Stimulated activated effector memory CD8-positive, alpha-beta T cell treated with anti-CD3 and anti-CD28 coated beads, Interleukin-12 subunit alpha, Interleukin-12 subunit beta, amount 100 ng/mL, for 72 hours (primary cell): ENCODE measurements around the gene ELP5.

Experiments
- ATAC-seq: fragments of 150-1000 bp; cut with Tn5 transposase; 2 replicates; pipeline ENCODE4 v1.10.0; 2021
- DNase-seq, 2 donors: peaks; one replicate each; pipeline ENCODE4 v3.0.0; 2021 to 2022; ENCODE audit warnings: low spot score in 2 of 2
- H3K27ac Mint-ChIP-seq: one replicate; pipeline ENCODE4 v1.8.0; 2022; ENCODE audit warnings: mild to moderate bottlenecking, mixed read lengths
- H3K36me3 Mint-ChIP-seq: one replicate; pipeline ENCODE4 v1.8.0; 2022; ENCODE audit warnings: mild to moderate bottlenecking, mixed read lengths
- H3K4me1 Mint-ChIP-seq: one replicate; pipeline ENCODE4 v1.8.0; 2022; ENCODE audit warnings: mixed read lengths
- H3K4me3 Mint-ChIP-seq: one replicate; pipeline ENCODE4 v1.8.0; 2022; ENCODE audit warnings: mild to moderate bottlenecking, mixed read lengths
- H3K9me3 Mint-ChIP-seq: one replicate; pipeline ENCODE4 v1.8.0; 2022; ENCODE audit warnings: mixed read lengths

Gene ELP5

GRCh38 chr17:7293816-7294613 lies 42.0 kb downstream of the ELP5 start:
- no peak overlapping the region for H3K27ac Mint-ChIP-seq
- DNase-seq: no peak
- peaks cover 22% of the 10 kb centered on the region for H3K4me1 Mint-ChIP-seq
- H3K9me3 Mint-ChIP-seq: no peaks in the 10 kb centered on the region
- no peaks in the 10 kb centered on the region for H3K36me3 Mint-ChIP-seq
- H3K4me3 Mint-ChIP-seq: peak overlapping the region; percentile 38
- ATAC-seq: no peak

DNA sequence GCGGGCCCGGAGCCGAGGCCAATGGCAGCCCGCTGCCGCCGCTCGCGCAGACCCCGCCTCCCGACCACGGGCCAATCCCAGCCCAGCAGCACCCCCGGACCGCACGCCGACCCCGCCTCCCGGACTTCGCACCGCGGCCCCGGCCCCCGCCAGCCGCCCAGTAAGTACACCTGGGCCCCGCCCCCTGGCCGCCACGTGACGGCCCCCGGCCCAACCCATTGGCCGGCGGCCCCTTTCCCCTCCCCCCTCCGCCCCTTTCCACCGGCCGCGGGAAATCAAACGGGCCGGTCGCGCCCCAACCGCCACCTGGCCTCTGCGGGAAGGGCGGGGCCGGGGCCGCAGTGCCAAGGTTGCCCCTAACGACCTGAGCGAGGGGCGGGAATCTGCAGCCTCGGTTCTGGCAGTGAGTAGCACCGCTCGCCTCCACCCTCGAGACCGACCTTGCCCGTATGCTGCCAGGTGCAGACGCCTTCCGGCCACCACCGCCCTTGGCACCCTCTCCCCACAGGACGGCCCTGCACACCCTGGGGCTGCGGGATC lies 42.7 kb downstream of the ELP5 start, which contains the start of gene YBX2:
TSS of gene YBX2 (minus strand) at position 26 of the 540 bp plus-strand sequence. CDS start 139 bp downstream, outside the sequence.
- peak; percentile 61 to 80 for DNase-seq
- Mint-ChIP-seq H3K27ac (no peak within 1 kb of the TSS), H3K4me1 (peaks cover 22% of the 10 kb centered on the region), H3K4me3 (peak within 1 kb of the TSS; percentile 82), H3K36me3 (no peaks in the 10 kb centered on the region), H3K9me3 (no peaks in the 10 kb centered on the region)
- ATAC-seq: peak; percentile 86

DNA sequence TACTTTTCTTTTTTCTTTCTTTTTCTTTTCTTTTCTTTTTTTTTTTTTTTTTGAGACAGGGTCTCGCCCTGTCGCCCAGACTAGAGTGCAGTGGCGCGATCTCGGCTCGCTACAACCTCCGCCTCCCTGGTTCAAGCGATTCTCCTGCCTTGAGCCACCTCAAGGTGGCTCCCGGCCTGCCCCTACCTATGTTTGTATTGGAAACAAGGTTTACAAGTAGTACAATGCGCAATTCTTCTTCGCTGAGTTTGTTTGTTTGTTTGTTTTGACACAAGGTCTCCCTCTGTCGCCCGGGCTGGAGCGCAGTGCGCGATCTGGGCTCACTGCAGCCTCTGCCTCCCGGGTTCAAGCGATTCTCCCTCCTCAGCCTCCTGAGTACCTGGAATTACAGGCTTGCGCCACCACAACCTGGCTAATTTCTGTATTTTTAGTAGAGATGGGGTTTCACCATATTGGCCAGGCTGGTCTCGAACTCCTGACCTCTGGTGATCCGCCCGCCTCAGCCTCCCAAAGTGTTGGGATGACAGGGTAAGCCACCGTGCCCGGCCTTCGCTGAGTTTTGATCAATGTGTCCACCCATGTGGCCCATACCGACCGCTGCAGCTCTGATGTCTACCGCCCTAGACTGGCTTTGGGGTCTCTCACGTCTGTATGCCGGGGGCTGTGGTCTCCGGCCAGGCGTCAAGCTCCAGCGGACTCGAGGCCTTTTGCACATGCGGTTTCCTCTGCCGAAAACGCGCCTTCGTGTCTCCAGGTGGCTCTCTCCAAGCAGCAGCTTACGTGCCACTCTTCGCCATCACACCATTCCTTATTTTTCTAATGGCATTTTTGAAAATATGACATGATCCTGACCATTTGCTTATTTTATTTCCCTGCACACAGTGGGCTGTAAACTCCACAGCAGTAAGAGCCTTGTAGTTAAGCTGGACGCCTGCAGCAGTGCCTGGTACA lies 43.5 kb downstream of the ELP5 start:
- DNase-seq (no peak), ATAC-seq (no peak)
- Mint-ChIP-seq H3K4me3 (peak overlapping the region; percentile 82), H3K9me3 (no peaks in the 10 kb centered on the region), H3K27ac (no peak overlapping the region), H3K4me1 (peaks cover 22% of the 10 kb centered on the region), H3K36me3 (no peaks in the 10 kb centered on the region)

DNA sequence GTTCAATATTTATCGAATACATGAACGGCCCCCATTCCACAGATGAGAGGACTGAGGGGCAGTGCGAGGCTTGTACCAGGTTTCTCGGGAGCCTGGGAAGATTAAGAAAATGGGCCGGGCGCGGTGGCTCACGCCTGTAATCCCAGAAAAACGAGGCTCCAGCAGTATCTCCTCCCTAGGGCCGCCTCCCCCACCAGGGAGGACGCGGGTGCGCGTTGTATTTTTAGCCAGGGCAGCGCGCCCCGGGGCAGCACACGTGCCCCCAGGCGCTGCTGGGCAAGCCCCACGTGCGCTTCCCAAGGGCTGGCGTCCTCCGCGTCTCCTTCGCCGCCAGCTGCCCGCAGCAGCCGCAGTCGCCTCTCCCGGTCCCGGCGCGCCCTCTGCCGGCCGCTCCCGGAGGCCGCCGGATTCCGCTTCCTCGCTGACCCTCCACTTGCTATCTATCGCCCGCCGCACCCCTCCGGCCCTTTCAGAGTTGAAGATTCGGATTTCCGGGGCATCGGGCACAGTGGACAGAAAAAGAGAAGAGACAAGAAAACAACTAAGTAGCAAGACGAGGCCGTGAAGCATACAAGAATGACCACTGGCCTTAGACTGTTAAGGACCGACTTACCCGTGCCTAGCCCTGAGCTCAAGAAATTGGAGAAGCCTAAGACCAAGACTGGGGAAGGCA lies 44.3 kb downstream of the ELP5 start:
- H3K4me3 Mint-ChIP-seq: peak overlapping the region; percentile 82
- no peak overlapping the region for H3K27ac Mint-ChIP-seq
- H3K36me3 Mint-ChIP-seq: no peaks in the 10 kb centered on the region
- H3K4me1 Mint-ChIP-seq: peaks cover 22% of the 10 kb centered on the region
- ATAC-seq: peak; percentile 61
- DNase-seq: peak; percentile 81 to 83
- H3K9me3 Mint-ChIP-seq: no peaks in the 10 kb centered on the region

- peaks cover 13% of the 10 kb centered on the region for H3K4me1 Mint-ChIP-seq
- no peaks in the 10 kb centered on the region for H3K9me3 Mint-ChIP-seq
- peaks cover 31% of the 10 kb centered on the region for H3K36me3 Mint-ChIP-seq
- H3K4me3 Mint-ChIP-seq: no peak overlapping the region
- ATAC-seq: no peak
- DNase-seq: no peak
- no peak overlapping the region for H3K27ac Mint-ChIP-seq
These were observed 52.2 kb downstream of the ELP5 start for GRCh38 chr17:7304179-7304578.

GRCh38 chr17:7306911-7307685 lies 55.1 kb downstream of the ELP5 start, which contains the start of gene EIF5A:
EIF5A (plus strand) TSS chr17:7307628; CDS start chr17:7309636, 2,008 bp downstream.
- Mint-ChIP-seq H3K36me3 (peaks cover 60% of the 10 kb centered on the region), H3K27ac (peak within 1 kb of the TSS; percentile 92), H3K4me3 (peak within 1 kb of the TSS; percentile 79), H3K4me1 (peaks cover 42% of the 10 kb centered on the region), H3K9me3 (no peaks in the 10 kb centered on the region)
- ATAC-seq (peak; percentile 89), DNase-seq (peak; percentile 97 to 100)

DNA sequence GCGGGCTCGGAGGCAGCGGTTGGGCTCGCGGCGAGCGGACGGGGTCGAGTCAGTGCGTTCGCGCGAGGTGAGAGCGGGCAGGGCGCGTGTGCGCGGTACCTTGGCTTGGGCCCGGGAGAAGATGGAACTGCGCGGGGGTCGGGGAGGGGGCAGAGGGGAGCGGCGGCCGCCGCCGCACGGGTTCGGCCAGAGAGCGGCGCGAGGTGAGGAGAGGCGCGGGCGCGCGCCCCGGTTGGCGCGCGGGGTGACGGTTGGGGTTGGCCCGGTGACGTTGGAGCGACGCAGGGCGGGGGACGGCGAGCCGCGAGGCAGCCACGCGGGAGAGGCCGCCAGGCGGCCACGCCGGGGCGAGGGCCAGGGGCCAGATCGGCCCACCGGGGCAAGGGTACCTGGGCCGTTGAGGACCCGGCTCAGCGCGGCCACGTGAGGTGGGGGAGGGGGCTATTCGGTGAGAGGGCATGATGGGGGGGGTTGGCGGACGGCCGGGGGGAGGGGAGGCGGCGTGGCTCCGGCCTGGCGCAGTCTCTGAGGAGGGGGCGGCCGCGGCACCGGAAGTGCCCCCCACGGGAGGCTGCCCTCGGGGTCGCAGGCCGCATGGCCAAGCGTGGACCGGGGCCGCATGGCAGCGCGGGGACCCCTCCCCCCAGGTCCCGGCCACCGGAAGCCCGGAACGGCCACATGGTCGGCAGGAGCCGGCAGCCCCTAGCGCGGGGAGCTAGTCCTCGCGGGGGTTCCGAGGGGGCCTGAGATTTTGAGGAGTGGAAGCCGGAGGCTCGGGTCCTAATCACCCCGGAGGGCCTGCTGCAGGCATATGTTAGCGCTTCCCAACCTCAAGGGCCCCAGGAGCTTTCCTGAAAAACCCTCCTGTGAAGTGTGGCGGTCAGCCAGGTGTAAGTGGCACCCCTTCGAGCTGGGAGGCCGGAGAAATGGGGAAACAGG lies 55.9 kb downstream of the ELP5 start:
- Mint-ChIP-seq H3K36me3 (peaks cover 67% of the 10 kb centered on the region), H3K4me1 (peaks cover 50% of the 10 kb centered on the region), H3K27ac (peak overlapping the region; percentile 92), H3K4me3 (peak overlapping the region; percentile 79), H3K9me3 (no peaks in the 10 kb centered on the region)
- DNase-seq (peak; percentile 38 to 72), ATAC-seq (peak; percentile 19)

DNA sequence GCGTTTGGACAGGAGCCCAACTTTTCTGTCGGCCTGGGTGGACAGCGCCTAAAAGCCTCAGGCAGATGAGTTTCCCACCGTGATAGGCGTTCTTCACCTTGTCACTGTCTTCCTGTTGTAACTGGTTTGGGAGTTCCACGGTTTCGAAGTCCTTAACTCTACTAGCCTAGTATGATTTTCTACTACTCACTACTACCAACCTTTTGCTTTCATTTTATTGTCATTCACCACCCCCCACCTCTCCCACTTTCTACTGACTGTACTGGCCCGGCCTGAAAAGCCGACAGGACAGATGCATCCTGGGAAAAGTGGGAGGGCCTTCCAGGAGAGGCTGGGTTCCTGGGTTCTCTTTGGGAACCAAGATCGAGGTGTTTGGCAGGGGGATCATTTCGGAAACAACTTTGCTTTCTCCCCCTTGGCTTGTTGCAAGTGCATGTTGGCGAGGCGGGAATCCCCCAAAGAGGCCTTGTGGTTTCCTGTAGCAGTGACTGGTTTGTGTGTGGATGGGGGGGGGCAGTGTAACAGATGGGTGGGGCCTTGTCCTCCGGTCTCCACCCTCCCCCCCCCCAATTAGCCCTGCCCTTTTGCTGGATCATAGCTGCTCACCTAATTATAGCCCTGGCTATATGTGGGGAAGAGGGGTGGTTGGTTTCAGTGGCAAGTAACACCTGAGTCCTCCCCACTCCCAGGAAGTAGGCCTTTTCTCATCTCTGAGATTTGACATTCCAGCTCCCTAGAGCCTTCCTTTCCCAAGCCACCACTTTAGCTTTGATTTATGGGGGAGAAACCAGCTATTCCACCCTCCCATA lies 56.8 kb downstream of the ELP5 start:
- Mint-ChIP-seq H3K4me1 (peaks cover 59% of the 10 kb centered on the region), H3K4me3 (peak overlapping the region; percentile 79), H3K9me3 (no peaks in the 10 kb centered on the region), H3K27ac (peak overlapping the region; percentile 92), H3K36me3 (peaks cover 71% of the 10 kb centered on the region)
- ATAC-seq: peak; percentile 50
- peak; percentile 63 to 92 for DNase-seq
